ENCODE results near the gene ARMC7.
"Not testable (repeated sequence)": the region's sequence is repeated elsewhere in the genome, so short reads cannot be mapped to it uniquely, and the experiment has no call there.

ARMC7 gene

DNA sequence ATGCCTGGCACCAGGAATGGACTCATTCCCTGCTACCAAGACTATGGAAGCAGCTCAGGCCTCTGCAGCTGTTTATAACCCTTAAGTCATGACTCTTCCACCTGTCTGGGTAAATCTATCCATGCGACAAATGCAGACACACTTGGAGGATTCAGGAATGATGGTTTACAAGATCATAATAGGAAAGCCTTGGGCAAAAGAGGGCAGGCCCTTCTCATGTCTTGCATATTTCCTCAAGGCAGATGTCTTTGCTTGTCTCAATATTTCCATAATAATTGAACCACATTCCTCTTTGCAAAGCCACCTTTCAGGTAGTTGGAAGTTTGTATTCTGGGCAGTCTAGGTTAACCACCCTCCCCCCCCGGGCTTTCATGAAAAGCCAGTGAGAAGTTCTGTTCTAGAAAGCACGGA is 45.4 kb downstream of the ARMC7 start:
- DNase-seq, result no peak

- DNase-seq, result not testable (repeated sequence)
These were observed 48.7 kb downstream of the ARMC7 start for GRCh38 chr17:75158480-75158879.

DNA sequence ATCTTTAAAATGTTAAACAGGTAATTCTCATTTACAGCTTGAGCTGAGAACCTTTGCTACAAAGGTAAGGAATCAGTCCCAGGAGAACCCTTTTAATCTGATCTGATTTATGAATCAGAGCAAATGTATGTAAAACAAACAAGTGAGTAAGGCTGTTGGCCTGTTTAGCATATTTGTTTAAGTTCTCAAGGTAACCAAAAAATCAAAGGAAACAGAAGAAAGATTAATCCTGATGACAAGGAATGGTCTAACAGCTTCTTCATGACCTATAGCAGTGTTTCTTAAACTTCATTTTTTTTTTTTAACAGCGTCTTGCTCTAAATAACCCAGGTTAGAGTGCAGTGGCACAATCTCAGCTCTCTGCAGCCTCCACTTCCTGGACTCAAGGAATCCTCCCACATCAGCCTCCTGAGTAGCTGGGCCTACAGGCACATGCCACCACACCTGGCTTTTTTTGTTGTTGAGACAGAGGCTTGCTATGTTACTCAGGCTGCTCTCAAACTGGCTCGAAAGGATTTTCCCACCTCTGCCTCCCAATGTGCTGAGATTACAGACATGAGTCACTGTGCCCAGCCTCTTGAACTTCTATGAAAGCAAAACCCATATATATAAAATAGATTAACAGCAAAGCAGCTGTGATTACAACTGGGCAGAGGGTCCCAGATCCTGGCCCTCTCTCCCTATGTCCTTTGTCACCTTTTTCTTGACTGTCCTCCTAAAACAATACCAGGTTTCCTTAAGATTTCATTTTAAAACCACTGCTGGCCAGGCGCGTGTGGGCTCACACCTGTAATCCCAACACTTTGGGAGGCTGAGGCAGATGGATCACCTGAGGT is 49.6 kb downstream of the ARMC7 start:
- DNase-seq, result no peak

- no peak for DNase-seq
These were observed 50.4 kb downstream of the ARMC7 start for GRCh38 chr17:75160211-75160610.

DNA sequence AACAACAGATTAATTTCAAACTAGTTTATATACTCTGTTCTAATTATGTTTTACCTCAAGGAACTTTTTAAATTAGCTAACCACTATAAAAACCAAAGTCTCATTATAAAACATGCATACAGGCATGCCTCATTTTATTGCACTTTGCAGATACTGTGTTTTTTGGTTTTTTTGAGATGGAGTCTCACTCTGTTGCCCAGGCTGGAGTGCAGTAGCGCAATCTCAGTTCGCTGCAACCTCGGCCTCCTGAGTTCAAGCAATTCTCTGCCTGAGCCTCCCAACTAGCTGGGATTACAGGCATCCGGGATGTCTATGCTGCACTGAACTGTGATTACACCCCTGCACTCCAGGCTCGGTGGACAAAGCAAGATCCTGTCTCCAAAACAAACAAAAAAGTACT is 53.3 kb downstream of the ARMC7 start:
- DNase-seq, result no peak

GRCh38 chr17:75164606-75165005 is 54.8 kb downstream of the ARMC7 start:
- not testable (repeated sequence) for DNase-seq

GRCh38 chr17:75168998-75169397 is 59.2 kb downstream of the ARMC7 start:
- DNase-seq, result no peak

DNA sequence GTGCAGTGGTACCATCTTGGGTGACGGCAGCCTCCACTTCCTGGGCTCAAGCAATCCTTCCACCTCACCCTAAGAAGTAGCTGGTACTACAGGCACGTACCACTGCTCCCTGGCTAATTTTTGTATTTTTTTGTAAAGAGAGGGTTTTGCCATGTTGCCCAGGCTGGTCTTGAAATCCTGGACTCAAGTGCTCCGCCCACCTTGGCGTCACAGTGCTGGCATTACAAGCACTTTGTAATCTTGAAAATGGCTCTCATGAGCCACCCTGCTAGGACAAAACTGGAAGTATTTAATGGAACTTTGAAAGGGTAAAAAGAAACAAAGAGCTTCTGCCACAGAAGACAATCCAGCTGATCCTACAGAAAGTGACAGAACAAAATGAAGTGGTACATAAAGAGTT is 63.8 kb downstream of the ARMC7 start:
- no peak for DNase-seq

GRCh38 chr17:75174996-75175395 is 65.2 kb downstream of the ARMC7 start:
- DNase-seq, result no peak

DNA sequence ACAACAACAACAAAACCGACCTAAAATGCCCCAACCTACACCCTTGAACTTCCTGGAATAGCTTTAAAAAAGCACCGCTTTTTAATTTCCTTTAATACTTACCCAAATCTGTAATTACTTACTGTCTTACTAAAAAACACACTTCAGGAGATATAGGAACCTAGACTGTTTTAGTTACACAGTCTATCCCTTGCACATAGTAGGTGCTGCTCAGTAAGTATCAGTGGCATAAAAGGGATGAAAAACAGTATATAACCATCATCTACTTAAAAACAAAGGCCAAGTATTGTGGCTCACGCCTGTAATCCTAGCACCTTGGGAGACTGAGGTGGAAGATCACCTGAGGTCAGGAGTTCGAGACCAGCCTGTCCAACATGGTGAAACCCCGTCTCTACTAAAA is 66.9 kb downstream of the ARMC7 start:
- no peak for DNase-seq

DNA sequence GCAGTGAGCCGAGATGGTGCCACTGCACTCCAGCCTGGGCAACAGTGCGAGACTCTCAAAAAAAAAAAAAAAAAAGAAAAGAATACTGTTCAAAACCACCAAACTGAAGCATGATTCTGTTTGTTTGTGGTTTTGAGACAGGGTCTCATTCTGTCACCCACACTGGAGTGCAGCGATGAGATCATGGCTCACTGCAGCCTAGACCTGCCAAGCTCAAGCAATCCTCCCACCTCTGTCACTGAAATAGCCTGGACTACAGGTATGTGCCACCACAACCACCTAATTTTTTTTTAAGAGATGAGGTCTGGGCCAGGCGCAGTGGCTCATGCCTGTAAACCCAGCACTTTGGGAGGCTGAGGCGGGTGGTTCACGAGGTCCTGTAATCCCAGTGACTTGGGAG is 68.7 kb downstream of the ARMC7 start:
- no peak for DNase-seq

Measured in fibroblast of skin of right quadriceps (primary cell).